ENCODE data around the gene MAP3K7.

- no peak for TF ChIP-seq POLR2AphosphoS5 (IDR thresholded peaks at IDR 0.05)
- no peak for TF ChIP-seq CTCF (IDR thresholded peaks at IDR 0.05)
These were observed 45.7 kb downstream of the MAP3K7 start for GRCh38 chr6:90541221-90541620.

Data from gastroesophageal sphincter (tissue), 3 donors.